LNCaP clone FGC (cell line): ENCODE measurements around the gene ACOT7.
A peak's percentile ranks its signal among the peaks of the same experiment; 100 is the strongest.

Experiments
- DNase-seq: peaks from one replicate; pipeline ENCODE4 v3.0.0-alpha.2; 2011; ENCODE audit warnings: low read depth
- H3K4me3 ChIP-seq: 2 replicates; pipeline ENCODE4 v1.5.1; 2011; ENCODE audit warnings: mild to moderate bottlenecking, low read depth, low read length, control low read depth
- CTCF ChIP-seq: IDR thresholded peaks from 2 replicates; pipeline ENCODE4 v1.5.1; 2012; ENCODE audit warnings: mild to moderate bottlenecking; ENCODE audit not compliant: control insufficient read depth, insufficient read depth; ENCODE audit errors: extremely low read depth

Gene ACOT7

GRCh38 chr1:6272452-6272851 lies 121.1 kb downstream of the ACOT7 start:
- no peak for TF ChIP-seq CTCF
- no peak overlapping the region for H3K4me3 ChIP-seq
- no peak for DNase-seq

DNA sequence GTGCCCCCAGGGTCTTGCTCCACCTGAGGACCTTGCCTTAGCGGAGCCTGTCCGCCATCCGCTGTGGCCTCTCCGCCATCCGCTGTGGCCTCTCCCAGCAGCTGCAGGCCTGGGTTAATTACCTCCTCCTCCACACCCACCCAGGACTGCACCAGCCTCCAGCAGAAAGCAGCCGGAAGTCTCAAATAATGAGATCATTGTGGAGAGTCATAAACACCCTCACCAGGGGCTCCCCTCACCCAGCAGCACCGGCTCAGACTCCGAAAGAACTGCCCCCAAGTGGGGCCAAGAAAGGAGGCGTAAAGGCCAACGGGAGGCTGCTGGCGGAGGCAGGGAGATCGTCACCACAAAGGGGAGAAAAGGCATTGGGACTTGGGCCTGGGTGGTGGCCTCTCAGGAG lies 122.0 kb downstream of the ACOT7 start:
- no peak overlapping the region for H3K4me3 ChIP-seq
- TF ChIP-seq CTCF: no peak
- DNase-seq: no peak

- no peak for DNase-seq
- no peak for TF ChIP-seq CTCF
- no peak overlapping the region for H3K4me3 ChIP-seq
Observed at GRCh38 chr1:6271006-6271405, 122.6 kb downstream of the ACOT7 start.

DNA sequence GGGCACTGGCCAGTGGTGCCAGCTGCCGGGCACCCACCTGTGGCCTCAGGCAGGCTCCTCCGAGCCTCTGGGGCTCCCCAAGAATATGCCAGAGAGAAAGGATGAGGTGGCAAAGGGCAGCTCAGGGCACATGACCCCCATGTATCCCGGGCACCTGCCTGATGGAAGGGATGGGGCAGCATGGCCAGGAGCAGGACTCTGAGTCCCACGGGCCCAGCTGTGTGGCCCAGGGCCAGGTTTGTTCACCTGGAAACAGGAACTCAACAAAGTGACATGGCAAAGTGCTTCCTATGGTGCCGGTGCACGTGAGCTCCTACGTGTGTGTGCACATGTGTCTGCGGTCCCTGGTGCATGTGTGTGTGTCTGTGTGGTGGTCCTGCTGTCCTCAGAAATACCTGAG lies 123.2 kb downstream of the ACOT7 start:
- H3K4me3 ChIP-seq: no peak overlapping the region
- TF ChIP-seq CTCF: no peak
- peak; percentile 21 for DNase-seq

DNA sequence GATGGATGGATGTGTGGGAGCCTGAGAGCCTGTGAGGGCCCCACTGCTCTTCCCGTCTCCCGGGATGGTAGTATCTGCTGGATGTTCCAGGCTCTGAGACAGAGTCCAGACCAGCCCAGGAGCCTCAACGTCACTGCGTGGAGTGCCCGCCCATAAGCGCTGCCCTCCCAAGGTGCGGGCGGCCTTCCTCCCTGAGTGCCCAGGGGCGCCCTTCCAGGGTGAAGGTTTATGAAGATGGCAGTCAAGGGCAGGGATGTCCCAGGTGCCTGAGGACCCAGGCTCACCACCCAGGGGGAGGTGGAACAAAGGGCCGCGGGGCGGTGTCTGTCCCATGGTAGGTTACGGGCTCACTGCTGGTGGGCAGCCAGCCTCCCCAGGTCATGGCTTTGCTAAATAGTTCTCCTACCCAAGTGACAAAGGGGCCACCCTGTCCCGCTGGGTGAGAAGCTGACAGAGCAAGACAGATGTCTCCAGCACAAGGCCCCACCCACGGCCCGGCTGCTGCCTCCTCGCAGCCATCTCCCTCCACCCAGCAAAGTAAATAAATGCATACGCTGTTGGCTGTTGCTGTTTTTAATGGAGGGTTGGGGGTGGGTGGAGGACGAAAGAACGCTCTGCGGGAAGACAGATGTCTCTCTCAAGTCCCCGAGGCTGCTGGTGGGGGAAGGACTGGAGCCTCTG lies 123.7 kb downstream of the ACOT7 start:
- no peak for TF ChIP-seq CTCF
- H3K4me3 ChIP-seq: no peak overlapping the region
- DNase-seq: no peak

GRCh38 chr1:6269296-6269695 lies 124.3 kb downstream of the ACOT7 start:
- H3K4me3 ChIP-seq: no peak overlapping the region
- no peak for DNase-seq
- TF ChIP-seq CTCF: no peak

- TF ChIP-seq CTCF: no peak
- DNase-seq: no peak
- H3K4me3 ChIP-seq: no peak overlapping the region
Observed at GRCh38 chr1:6268415-6268814, 125.2 kb downstream of the ACOT7 start.
